ENCODE data around the gene CLDN14.
A peak's percentile ranks its signal among the peaks of the same experiment; 100 is the strongest.

Gene CLDN14

GRCh38 chr21:36452281-36452825 is 27.6 kb downstream of the CLDN14 start:
- Histone ChIP-seq H3K9me3 (replicated peaks; ENCODE audit: low read length) (no peaks in the 10 kb centered on the region), H3K9ac (ENCODE audit: low read depth, low read length) (no peak overlapping the region), H3K27me3 (ENCODE audit: control insufficient read depth, insufficient read depth, low read length) (no peaks in the 10 kb centered on the region), H3K4me1 (ENCODE audit: control insufficient read depth, insufficient read depth, low read length) (peaks cover 19% of the 10 kb centered on the region), H3K4me3 (ENCODE audit: low read length) (no peak overlapping the region), H3K36me3 (ENCODE audit: insufficient read depth, low read length) (no peaks in the 10 kb centered on the region), H3K4me2 (ENCODE audit: low read length) (no peak overlapping the region)

GRCh38 chr21:36451506-36451905 is 28.4 kb downstream of the CLDN14 start:
- no peak overlapping the region for H3K9ac ChIP-seq (ENCODE audit: low read depth, low read length)
- peaks cover 11% of the 10 kb centered on the region for H3K4me1 ChIP-seq (ENCODE audit: control insufficient read depth, insufficient read depth, low read length)
- no peak overlapping the region for H3K4me2 ChIP-seq (ENCODE audit: low read length)
- no peaks in the 10 kb centered on the region for H3K27me3 ChIP-seq (ENCODE audit: control insufficient read depth, insufficient read depth, low read length)
- H3K9me3 ChIP-seq (replicated peaks; ENCODE audit: low read length): no peaks in the 10 kb centered on the region
- H3K36me3 ChIP-seq (ENCODE audit: insufficient read depth, low read length): peaks cover 3% of the 10 kb centered on the region
- H3K4me3 ChIP-seq (ENCODE audit: low read length): no peak overlapping the region

- H3K27me3 ChIP-seq (ENCODE audit: control insufficient read depth, insufficient read depth, low read length): no peaks in the 10 kb centered on the region
- H3K4me3 ChIP-seq (ENCODE audit: low read length): no peak overlapping the region
These were observed 29.4 kb downstream of the CLDN14 start for GRCh38 chr21:36450511-36450910.

GRCh38 chr21:36446301-36446700 is 33.6 kb downstream of the CLDN14 start:
- Histone ChIP-seq H3K36me3 (ENCODE audit: insufficient read depth, low read length) (peaks cover 3% of the 10 kb centered on the region), H3K27me3 (ENCODE audit: control insufficient read depth, insufficient read depth, low read length) (no peaks in the 10 kb centered on the region), H3K4me1 (ENCODE audit: control insufficient read depth, insufficient read depth, low read length) (peaks cover 4% of the 10 kb centered on the region), H3K4me3 (ENCODE audit: low read length) (no peak overlapping the region), H3K9me3 (replicated peaks; ENCODE audit: low read length) (no peaks in the 10 kb centered on the region), H3K4me2 (ENCODE audit: low read length) (no peak overlapping the region), H3K9ac (ENCODE audit: low read depth, low read length) (no peak overlapping the region)

More at GRCh38 chr21:36450511-36450910, 29.4 kb downstream of the CLDN14 start:
- Histone ChIP-seq H3K9me3 (replicated peaks; ENCODE audit: low read length) (no peaks in the 10 kb centered on the region), H3K9ac (ENCODE audit: low read depth, low read length) (no peak overlapping the region), H3K4me1 (ENCODE audit: control insufficient read depth, insufficient read depth, low read length) (peaks cover 8% of the 10 kb centered on the region), H3K4me2 (ENCODE audit: low read length) (no peak overlapping the region), H3K36me3 (ENCODE audit: insufficient read depth, low read length) (peaks cover 3% of the 10 kb centered on the region)

GRCh38 chr21:36441715-36442114 is 38.2 kb downstream of the CLDN14 start:
- peaks cover under 1% of the 10 kb centered on the region for H3K36me3 ChIP-seq (ENCODE audit: insufficient read depth, low read length)
- no peak overlapping the region for H3K4me3 ChIP-seq (ENCODE audit: low read length)
- H3K27me3 ChIP-seq (ENCODE audit: control insufficient read depth, insufficient read depth, low read length): no peaks in the 10 kb centered on the region

GRCh38 chr21:36437745-36438128 is 42.2 kb downstream of the CLDN14 start:
- Histone ChIP-seq H3K4me3 (ENCODE audit: low read length) (no peak overlapping the region), H3K4me1 (ENCODE audit: control insufficient read depth, insufficient read depth, low read length) (peaks cover 12% of the 10 kb centered on the region), H3K9me3 (replicated peaks; ENCODE audit: low read length) (no peaks in the 10 kb centered on the region), H3K27me3 (ENCODE audit: control insufficient read depth, insufficient read depth, low read length) (no peaks in the 10 kb centered on the region), H3K36me3 (ENCODE audit: insufficient read depth, low read length) (no peaks in the 10 kb centered on the region), H3K9ac (ENCODE audit: low read depth, low read length) (no peak overlapping the region), H3K4me2 (ENCODE audit: low read length) (peak overlapping the region; percentile 3)

More at GRCh38 chr21:36441715-36442114, 38.2 kb downstream of the CLDN14 start:
- Histone ChIP-seq H3K9me3 (replicated peaks; ENCODE audit: low read length) (no peaks in the 10 kb centered on the region), H3K4me1 (ENCODE audit: control insufficient read depth, insufficient read depth, low read length) (peaks cover 12% of the 10 kb centered on the region), H3K4me2 (ENCODE audit: low read length) (no peak overlapping the region), H3K9ac (ENCODE audit: low read depth, low read length) (no peak overlapping the region)

GRCh38 chr21:36436829-36437744 is 42.8 kb downstream of the CLDN14 start:
- Histone ChIP-seq H3K4me1 (ENCODE audit: control insufficient read depth, insufficient read depth, low read length) (peaks cover 12% of the 10 kb centered on the region), H3K36me3 (ENCODE audit: insufficient read depth, low read length) (no peaks in the 10 kb centered on the region), H3K4me3 (ENCODE audit: low read length) (no peak overlapping the region), H3K9me3 (replicated peaks; ENCODE audit: low read length) (no peaks in the 10 kb centered on the region), H3K4me2 (ENCODE audit: low read length) (no peak overlapping the region), H3K27me3 (ENCODE audit: control insufficient read depth, insufficient read depth, low read length) (no peaks in the 10 kb centered on the region), H3K9ac (ENCODE audit: low read depth, low read length) (no peak overlapping the region)

GRCh38 chr21:36434144-36434543 is 45.8 kb downstream of the CLDN14 start:
- Histone ChIP-seq H3K27me3 (ENCODE audit: control insufficient read depth, insufficient read depth, low read length) (no peaks in the 10 kb centered on the region), H3K4me3 (ENCODE audit: low read length) (no peak overlapping the region), H3K9ac (ENCODE audit: low read depth, low read length) (no peak overlapping the region)

GRCh38 chr21:36433059-36433709 is 46.7 kb downstream of the CLDN14 start:
- no peaks in the 10 kb centered on the region for H3K27me3 ChIP-seq (ENCODE audit: control insufficient read depth, insufficient read depth, low read length)
- no peak overlapping the region for H3K4me2 ChIP-seq (ENCODE audit: low read length)
- no peaks in the 10 kb centered on the region for H3K36me3 ChIP-seq (ENCODE audit: insufficient read depth, low read length)
- no peaks in the 10 kb centered on the region for H3K9me3 ChIP-seq (replicated peaks; ENCODE audit: low read length)
- H3K9ac ChIP-seq (ENCODE audit: low read depth, low read length): no peak overlapping the region
- H3K4me3 ChIP-seq (ENCODE audit: low read length): no peak overlapping the region
- peaks cover 39% of the 10 kb centered on the region for H3K4me1 ChIP-seq (ENCODE audit: control insufficient read depth, insufficient read depth, low read length)

More at GRCh38 chr21:36434144-36434543, 45.8 kb downstream of the CLDN14 start:
- H3K4me2 ChIP-seq (ENCODE audit: low read length): no peak overlapping the region
- H3K9me3 ChIP-seq (replicated peaks; ENCODE audit: low read length): no peaks in the 10 kb centered on the region
- no peaks in the 10 kb centered on the region for H3K36me3 ChIP-seq (ENCODE audit: insufficient read depth, low read length)
- H3K4me1 ChIP-seq (ENCODE audit: control insufficient read depth, insufficient read depth, low read length): peaks cover 34% of the 10 kb centered on the region

- no peaks in the 10 kb centered on the region for H3K36me3 ChIP-seq (ENCODE audit: insufficient read depth, low read length)
- H3K4me3 ChIP-seq (ENCODE audit: low read length): peak overlapping the region; percentile 64
- H3K4me2 ChIP-seq (ENCODE audit: low read length): peak overlapping the region; percentile 94
- H3K27me3 ChIP-seq (ENCODE audit: control insufficient read depth, insufficient read depth, low read length): no peaks in the 10 kb centered on the region
- peaks cover 28% of the 10 kb centered on the region for H3K4me1 ChIP-seq (ENCODE audit: control insufficient read depth, insufficient read depth, low read length)
- peak overlapping the region; percentile 69 for H3K9ac ChIP-seq (ENCODE audit: low read depth, low read length)
- no peaks in the 10 kb centered on the region for H3K9me3 ChIP-seq (replicated peaks; ENCODE audit: low read length)
These were observed 48.7 kb downstream of the CLDN14 start for GRCh38 chr21:36431252-36431651.

GRCh38 chr21:36430841-36431240 is 49.1 kb downstream of the CLDN14 start:
- peak overlapping the region; percentile 69 for H3K9ac ChIP-seq (ENCODE audit: low read depth, low read length)

More at GRCh38 chr21:36430841-36431240, 49.1 kb downstream of the CLDN14 start:
- H3K27me3 ChIP-seq (ENCODE audit: control insufficient read depth, insufficient read depth, low read length): no peaks in the 10 kb centered on the region
- H3K9me3 ChIP-seq (replicated peaks; ENCODE audit: low read length): no peaks in the 10 kb centered on the region
- peaks cover 28% of the 10 kb centered on the region for H3K4me1 ChIP-seq (ENCODE audit: control insufficient read depth, insufficient read depth, low read length)
- H3K36me3 ChIP-seq (ENCODE audit: insufficient read depth, low read length): no peaks in the 10 kb centered on the region
- H3K4me2 ChIP-seq (ENCODE audit: low read length): peak overlapping the region; percentile 94
- peak overlapping the region; percentile 64 for H3K4me3 ChIP-seq (ENCODE audit: low read length)
